Endothelial cell of umbilical vein (primary cell): ENCODE measurements around the gene PNMA8A.

Source experiments
- POLR2A ChIP-seq: IDR thresholded peaks from 2 replicates; pipeline ENCODE4 v1.6.1; 2012; ENCODE audit warnings: low read depth, mild to moderate bottlenecking, control low read depth, low read length
- TF ChIP-seq, protein P1 (sequence below): IDR thresholded peaks from 2 replicates; pipeline ENCODE4 v1.6.1; 2011; ENCODE audit not compliant: insufficient read depth, insufficient read length
- TF ChIP-seq, protein P2 (sequence below), 2 donors: IDR thresholded peaks; 1 replicate in 1 of 2; 2 replicates in 1 of 2; pipeline ENCODE4 v1.5.1; 2011; ENCODE audit warnings: low read length in 2 of 2, mild to moderate bottlenecking in 2 of 2, moderate library complexity in 2 of 2, control low read depth in 1 of 2, inconsistent platforms in 1 of 2, low read depth in 1 of 2; ENCODE audit not compliant: insufficient read depth in 1 of 2; ENCODE audit errors: extremely low read depth in 1 of 2

DNA sequence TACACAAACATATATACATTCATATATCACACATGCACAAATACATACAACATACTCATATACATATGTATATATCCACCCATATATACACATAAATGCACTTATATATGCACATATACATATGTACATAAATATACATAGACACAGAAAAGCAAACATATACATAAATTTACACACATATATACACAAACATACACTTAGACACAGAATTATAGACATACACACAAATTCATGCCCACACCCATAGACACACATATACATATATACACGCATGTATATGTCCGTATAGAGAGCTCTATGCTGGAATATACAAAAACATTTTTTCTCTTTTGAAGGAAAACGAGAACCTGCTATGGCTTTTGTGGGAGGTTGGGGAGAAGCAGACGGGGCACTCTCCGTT lies 20.6 kb downstream of the PNMA8A start:
- TF ChIP-seq, protein P1, sequence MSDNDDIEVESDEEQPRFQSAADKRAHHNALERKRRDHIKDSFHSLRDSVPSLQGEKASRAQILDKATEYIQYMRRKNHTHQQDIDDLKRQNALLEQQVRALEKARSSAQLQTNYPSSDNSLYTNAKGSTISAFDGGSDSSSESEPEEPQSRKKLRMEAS, result no peak
- TF ChIP-seq, protein P2, sequence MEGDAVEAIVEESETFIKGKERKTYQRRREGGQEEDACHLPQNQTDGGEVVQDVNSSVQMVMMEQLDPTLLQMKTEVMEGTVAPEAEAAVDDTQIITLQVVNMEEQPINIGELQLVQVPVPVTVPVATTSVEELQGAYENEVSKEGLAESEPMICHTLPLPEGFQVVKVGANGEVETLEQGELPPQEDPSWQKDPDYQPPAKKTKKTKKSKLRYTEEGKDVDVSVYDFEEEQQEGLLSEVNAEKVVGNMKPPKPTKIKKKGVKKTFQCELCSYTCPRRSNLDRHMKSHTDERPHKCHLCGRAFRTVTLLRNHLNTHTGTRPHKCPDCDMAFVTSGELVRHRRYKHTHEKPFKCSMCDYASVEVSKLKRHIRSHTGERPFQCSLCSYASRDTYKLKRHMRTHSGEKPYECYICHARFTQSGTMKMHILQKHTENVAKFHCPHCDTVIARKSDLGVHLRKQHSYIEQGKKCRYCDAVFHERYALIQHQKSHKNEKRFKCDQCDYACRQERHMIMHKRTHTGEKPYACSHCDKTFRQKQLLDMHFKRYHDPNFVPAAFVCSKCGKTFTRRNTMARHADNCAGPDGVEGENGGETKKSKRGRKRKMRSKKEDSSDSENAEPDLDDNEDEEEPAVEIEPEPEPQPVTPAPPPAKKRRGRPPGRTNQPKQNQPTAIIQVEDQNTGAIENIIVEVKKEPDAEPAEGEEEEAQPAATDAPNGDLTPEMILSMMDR (IDR thresholded peaks at IDR 0.05; ENCODE audit: extremely low read depth in 1 of 2, insufficient read depth in 1 of 2, low read depth in 1 of 2, low read length in 2 of 2), result no peak
- no peak for TF ChIP-seq POLR2A
